KMS-11 (cell line): Measurements from ENCODE around the gene PLEKHA1.

Experiments
- H2AFZ ChIP-seq: fragments of 200-600 bp; sonication (generic); 2 replicates; pipeline ENCODE4 v1.6.1; 2016; ENCODE audit warnings: antibody characterized with exemption, mixed run types, low read depth
- H3K27ac ChIP-seq: fragments of 200-600 bp; sonication (generic); 2 replicates; pipeline ENCODE4 v1.6.1; 2016; ENCODE audit warnings: mild to moderate bottlenecking, mixed run types
- H3K27me3 ChIP-seq: fragments of 200-600 bp; sonication (generic); 2 replicates; pipeline ENCODE4 v1.6.1; 2017; ENCODE audit warnings: mild to moderate bottlenecking, low read depth, mixed run types, moderate library complexity; ENCODE audit not compliant: insufficient read depth
- H3K36me3 ChIP-seq: fragments of 200-600 bp; sonication (generic); 2 replicates; pipeline ENCODE4 v1.6.1; 2017; ENCODE audit warnings: mild to moderate bottlenecking, mixed run types; ENCODE audit not compliant: insufficient read depth
- H3K4me1 ChIP-seq: fragments of 200-600 bp; sonication (generic); 2 replicates; pipeline ENCODE4 v1.6.1; 2016; ENCODE audit warnings: mild to moderate bottlenecking, low read depth, mixed run types; ENCODE audit not compliant: poor library complexity, severe bottlenecking
- H3K4me2 ChIP-seq: fragments of 200-600 bp; sonication (generic); 2 replicates; pipeline ENCODE4 v1.7.0; 2016; ENCODE audit warnings: mild to moderate bottlenecking, mixed run types
- H3K4me3 ChIP-seq: fragments of 200-600 bp; sonication (generic); IDR thresholded peaks from 2 replicates; pipeline ENCODE4 v1.6.1; 2017; ENCODE audit warnings: low read depth, low read length, mixed read lengths; ENCODE audit not compliant: insufficient read depth
- H3K79me2 ChIP-seq: fragments of 200-600 bp; sonication (generic); 2 replicates; pipeline ENCODE4 v1.6.1; 2016; ENCODE audit warnings: low read depth, mixed run types; ENCODE audit not compliant: insufficient read depth
- H3K9ac ChIP-seq: fragments of 200-600 bp; sonication (generic); 2 replicates; pipeline ENCODE4 v1.6.1; 2016; ENCODE audit warnings: mild to moderate bottlenecking, mixed run types
- H4K20me1 ChIP-seq: fragments of 200-600 bp; sonication (generic); 2 replicates; pipeline ENCODE4 v1.6.1; 2016; ENCODE audit warnings: mild to moderate bottlenecking, mixed run types; ENCODE audit not compliant: insufficient read depth
- TF ChIP-seq, protein P1 (sequence below): fragments of 200-600 bp; sonication (generic); conservative IDR thresholded peaks from 2 replicates; pipeline ENCODE4 v1.6.1; 2017; ENCODE audit warnings: low read depth, mild to moderate bottlenecking, antibody characterized with exemption, low read length, moderate library complexity, mixed read lengths

PLEKHA1 gene

GRCh38 chr10:122467701-122468100 is 93.2 kb downstream of the PLEKHA1 start:
- H3K9ac ChIP-seq: no peak overlapping the region
- no peak overlapping the region for H3K4me2 ChIP-seq
- H3K27ac ChIP-seq: no peak overlapping the region
- TF ChIP-seq, protein P1, sequence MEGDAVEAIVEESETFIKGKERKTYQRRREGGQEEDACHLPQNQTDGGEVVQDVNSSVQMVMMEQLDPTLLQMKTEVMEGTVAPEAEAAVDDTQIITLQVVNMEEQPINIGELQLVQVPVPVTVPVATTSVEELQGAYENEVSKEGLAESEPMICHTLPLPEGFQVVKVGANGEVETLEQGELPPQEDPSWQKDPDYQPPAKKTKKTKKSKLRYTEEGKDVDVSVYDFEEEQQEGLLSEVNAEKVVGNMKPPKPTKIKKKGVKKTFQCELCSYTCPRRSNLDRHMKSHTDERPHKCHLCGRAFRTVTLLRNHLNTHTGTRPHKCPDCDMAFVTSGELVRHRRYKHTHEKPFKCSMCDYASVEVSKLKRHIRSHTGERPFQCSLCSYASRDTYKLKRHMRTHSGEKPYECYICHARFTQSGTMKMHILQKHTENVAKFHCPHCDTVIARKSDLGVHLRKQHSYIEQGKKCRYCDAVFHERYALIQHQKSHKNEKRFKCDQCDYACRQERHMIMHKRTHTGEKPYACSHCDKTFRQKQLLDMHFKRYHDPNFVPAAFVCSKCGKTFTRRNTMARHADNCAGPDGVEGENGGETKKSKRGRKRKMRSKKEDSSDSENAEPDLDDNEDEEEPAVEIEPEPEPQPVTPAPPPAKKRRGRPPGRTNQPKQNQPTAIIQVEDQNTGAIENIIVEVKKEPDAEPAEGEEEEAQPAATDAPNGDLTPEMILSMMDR: no peak
- H4K20me1 ChIP-seq: no peaks in the 10 kb centered on the region
- no peaks in the 10 kb centered on the region for H3K27me3 ChIP-seq
- no peak overlapping the region for H3K4me3 ChIP-seq
- H2AFZ ChIP-seq: no peak overlapping the region
- H3K4me1 ChIP-seq: no peaks in the 10 kb centered on the region
- no peaks in the 10 kb centered on the region for H3K79me2 ChIP-seq
- no peaks in the 10 kb centered on the region for H3K36me3 ChIP-seq

DNA sequence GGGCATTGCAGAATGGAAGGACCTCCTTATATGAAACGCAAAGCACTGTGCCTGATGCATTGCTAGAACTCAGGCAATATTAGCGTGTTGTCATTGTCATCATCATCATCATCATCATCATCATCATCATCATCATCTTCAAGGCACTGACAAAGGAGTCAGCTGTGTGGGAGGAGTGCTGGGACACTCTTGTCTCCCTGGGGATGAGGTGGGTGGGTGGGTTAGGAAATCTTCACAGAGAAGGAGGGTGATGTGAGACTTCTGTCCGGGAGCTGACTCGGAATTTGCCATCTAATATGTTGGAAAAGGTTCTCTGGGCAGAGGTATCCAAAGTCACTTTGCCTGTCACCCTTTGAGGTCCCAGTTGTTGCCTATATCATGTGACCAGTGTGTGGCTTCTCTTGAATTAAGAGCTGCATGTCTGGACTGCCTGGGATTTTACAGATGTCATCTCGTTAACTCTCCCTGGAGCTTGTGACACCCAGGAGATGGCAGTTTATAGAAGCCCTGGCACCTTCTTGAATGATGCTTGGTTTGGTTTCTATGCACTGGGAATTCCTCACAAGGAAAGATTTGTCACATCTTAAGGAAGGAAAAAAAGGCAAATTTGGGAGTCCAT is 93.9 kb downstream of the PLEKHA1 start:
- Histone ChIP-seq H3K36me3 (no peaks in the 10 kb centered on the region), H3K27ac (no peak overlapping the region), H3K4me2 (no peak overlapping the region), H4K20me1 (no peaks in the 10 kb centered on the region), H3K9ac (no peak overlapping the region), H3K79me2 (no peaks in the 10 kb centered on the region), H3K4me1 (no peaks in the 10 kb centered on the region), H3K27me3 (no peaks in the 10 kb centered on the region), H3K4me3 (no peak overlapping the region), H2AFZ (no peak overlapping the region)
- TF ChIP-seq, protein P1: no peak

DNA sequence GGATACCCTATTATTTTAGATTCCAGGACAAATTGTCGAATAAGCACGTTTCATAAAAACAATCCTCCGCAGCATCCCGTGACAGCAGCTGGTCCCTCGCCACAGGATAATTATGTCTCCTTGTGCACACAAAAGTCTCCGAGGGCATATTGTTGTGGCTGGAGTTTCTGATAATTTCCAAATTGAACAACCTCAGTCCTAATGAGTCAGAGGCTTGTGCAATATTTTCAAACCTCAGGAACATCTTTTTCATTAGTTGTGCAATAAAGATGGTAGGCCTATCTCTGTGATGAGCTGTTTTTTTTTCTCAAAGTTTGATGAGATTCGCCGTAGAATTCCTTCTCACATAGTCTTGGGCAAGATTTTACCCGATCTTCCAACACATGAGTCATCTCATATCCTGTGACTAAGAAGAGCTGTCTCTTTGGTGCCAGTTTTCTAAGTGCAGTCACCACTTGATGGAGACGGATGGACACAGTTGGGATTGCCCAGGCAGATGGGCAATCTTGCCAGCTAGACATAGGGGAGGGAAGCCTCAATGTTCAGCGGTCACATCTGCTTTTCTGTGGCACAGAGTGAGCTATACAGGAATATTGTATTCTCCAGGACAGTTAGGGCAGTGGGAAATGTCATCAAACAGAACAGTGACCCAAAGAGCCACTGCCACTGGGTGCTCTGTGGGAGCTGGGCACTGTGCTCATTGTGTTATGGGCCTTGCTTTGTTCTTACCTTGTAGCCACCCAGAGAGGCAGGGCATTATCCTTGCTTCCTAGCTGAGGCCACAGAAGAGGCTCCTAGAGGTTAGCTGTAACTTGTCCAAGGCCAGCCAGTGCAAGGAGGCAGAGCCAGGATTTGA is 94.6 kb downstream of the PLEKHA1 start:
- Histone ChIP-seq H3K4me2 (no peak overlapping the region), H3K4me1 (no peaks in the 10 kb centered on the region), H3K4me3 (no peak overlapping the region), H3K27ac (no peak overlapping the region), H3K9ac (no peak overlapping the region), H2AFZ (no peak overlapping the region), H3K36me3 (no peaks in the 10 kb centered on the region), H3K27me3 (no peaks in the 10 kb centered on the region), H4K20me1 (no peaks in the 10 kb centered on the region), H3K79me2 (no peaks in the 10 kb centered on the region)
- TF ChIP-seq, protein P1: no peak

DNA sequence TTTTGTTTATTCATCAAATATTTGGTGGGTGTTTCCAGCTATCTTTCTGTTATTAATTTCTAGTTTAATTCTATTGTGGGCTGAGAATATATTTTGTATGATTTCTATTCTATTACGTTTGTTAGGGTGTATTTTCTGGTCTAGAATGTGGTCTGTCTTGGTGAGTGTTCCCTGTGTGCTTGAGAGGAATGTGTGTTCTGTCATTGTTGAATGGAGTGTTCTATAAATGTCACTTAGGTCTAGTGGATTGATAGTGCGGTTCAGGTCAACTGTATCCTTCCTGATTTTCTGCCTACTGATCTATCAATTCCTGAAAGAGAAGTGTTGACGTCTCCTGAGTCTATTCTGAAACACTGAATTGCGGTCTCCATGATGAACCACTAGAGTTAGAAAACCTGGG is 95.3 kb downstream of the PLEKHA1 start:
- no peaks in the 10 kb centered on the region for H4K20me1 ChIP-seq
- H3K4me2 ChIP-seq: no peak overlapping the region
- no peak overlapping the region for H3K9ac ChIP-seq
- H3K36me3 ChIP-seq: no peaks in the 10 kb centered on the region
- H3K27ac ChIP-seq: no peak overlapping the region
- no peaks in the 10 kb centered on the region for H3K27me3 ChIP-seq
- TF ChIP-seq, protein P1: no peak
- no peaks in the 10 kb centered on the region for H3K79me2 ChIP-seq
- H3K4me3 ChIP-seq: no peak overlapping the region
- H3K4me1 ChIP-seq: no peaks in the 10 kb centered on the region
- no peak overlapping the region for H2AFZ ChIP-seq
